Measurements from ENCODE around the gene TSSC4.

GRCh38 chr11:2431395-2431794 is 30.8 kb downstream of the TSSC4 start:
- no peak for TF ChIP-seq CTCF (tag by site-specific recombination; IDR thresholded peaks at IDR 0.05)
- no peak for TF ChIP-seq ZNF416 (tag by site-specific recombination; IDR thresholded peaks at IDR 0.05)
- TF ChIP-seq REST (tag by site-specific recombination; IDR thresholded peaks at IDR 0.05), result no peak
- no peak for TF ChIP-seq ZNF561 (tag by site-specific recombination; IDR thresholded peaks at IDR 0.05; ENCODE audit: borderline replicate concordance)
- no peak for TF ChIP-seq YY1 (tag by site-specific recombination; IDR thresholded peaks at IDR 0.05)
